Glutamatergic neuron (in vitro differentiated cells): Measurements from ENCODE around the gene TNFRSF14. TPM values are rescaled to one million over a fixed set of nuclear protein-coding genes. Genes with fewer than 3 reads are reported as not detected.

Source experiments
- DNase-seq: peaks from one replicate; pipeline ENCODE4 v3.0.0; 2022
- H3K27ac Mint-ChIP-seq: one replicate; pipeline ENCODE4 v1.8.0; 2020; ENCODE audit warnings: mild to moderate bottlenecking, mixed read lengths, inconsistent platforms; ENCODE audit not compliant: unreplicated experiment
- H3K27me3 Mint-ChIP-seq: one replicate; pipeline ENCODE4 v1.8.0; 2020; ENCODE audit warnings: mild to moderate bottlenecking, moderate library complexity, mixed read lengths, inconsistent platforms; ENCODE audit not compliant: unreplicated experiment
- H3K36me3 Mint-ChIP-seq: one replicate; pipeline ENCODE4 v1.8.0; 2020; ENCODE audit warnings: mild to moderate bottlenecking, mixed read lengths, inconsistent platforms; ENCODE audit not compliant: unreplicated experiment
- H3K4me1 Mint-ChIP-seq: one replicate; pipeline ENCODE4 v1.8.0; 2020; ENCODE audit warnings: mild to moderate bottlenecking, low read depth, mixed read lengths, inconsistent platforms; ENCODE audit not compliant: unreplicated experiment
- H3K4me3 Mint-ChIP-seq: one replicate; pipeline ENCODE4 v1.8.0; 2020; ENCODE audit warnings: mild to moderate bottlenecking, mixed read lengths, inconsistent platforms; ENCODE audit not compliant: unreplicated experiment
- H3K9me3 Mint-ChIP-seq: one replicate; pipeline ENCODE4 v1.8.0; 2020; ENCODE audit warnings: mild to moderate bottlenecking, moderate library complexity, mixed read lengths, inconsistent platforms; ENCODE audit not compliant: unreplicated experiment
- total RNA-seq: library from RNA; stranded (reverse); fragmentation: NEBNext Ultra II Directional; extraction: Animal tissue kit (Norgen Biotek cat#: 25700); gene quantifications from one replicate; pipeline ENCODE4 v1.2.1, GENCODE V29; 2021; ENCODE audit not compliant: unreplicated experiment
- TF ChIP-seq, protein P1 (sequence below): fragments of 200-600 bp; sonication (generic); IDR thresholded peaks from one replicate; pipeline ENCODE4 v1.5.0; 2021; ENCODE audit not compliant: partially characterized antibody, unreplicated experiment

Gene TNFRSF14
- total RNA-seq, 1 donor from 2014 or later: 1.2 TPM

DNA sequence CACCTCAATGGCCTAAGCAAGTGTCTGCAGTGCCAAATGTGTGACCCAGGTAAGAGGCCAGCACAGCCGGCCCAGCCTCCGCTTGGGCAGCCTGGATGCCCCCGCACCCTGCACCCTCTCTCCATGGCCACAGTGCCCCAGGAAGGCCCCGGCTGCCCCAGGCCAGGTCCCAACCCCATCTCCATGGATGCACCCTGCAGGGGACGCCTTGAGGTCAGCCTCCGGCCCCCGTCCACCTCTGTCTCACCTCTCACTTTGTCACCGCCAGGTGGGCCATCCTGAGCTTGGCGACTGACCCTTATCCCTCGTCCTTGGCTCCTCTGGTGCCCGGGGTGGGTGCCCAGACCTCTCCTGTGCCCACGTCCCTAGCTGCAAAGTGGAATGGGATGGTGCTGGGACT, 2.2 kb downstream of the TNFRSF14 start:
- Mint-ChIP-seq H3K9me3 (peaks cover 3% of the 10 kb centered on the region), H3K27ac (no peak overlapping the region), H3K36me3 (no peaks in the 10 kb centered on the region), H3K4me1 (peaks cover 14% of the 10 kb centered on the region), H3K4me3 (no peak overlapping the region), H3K27me3 (peaks cover 9% of the 10 kb centered on the region)
- TF ChIP-seq, protein P1, sequence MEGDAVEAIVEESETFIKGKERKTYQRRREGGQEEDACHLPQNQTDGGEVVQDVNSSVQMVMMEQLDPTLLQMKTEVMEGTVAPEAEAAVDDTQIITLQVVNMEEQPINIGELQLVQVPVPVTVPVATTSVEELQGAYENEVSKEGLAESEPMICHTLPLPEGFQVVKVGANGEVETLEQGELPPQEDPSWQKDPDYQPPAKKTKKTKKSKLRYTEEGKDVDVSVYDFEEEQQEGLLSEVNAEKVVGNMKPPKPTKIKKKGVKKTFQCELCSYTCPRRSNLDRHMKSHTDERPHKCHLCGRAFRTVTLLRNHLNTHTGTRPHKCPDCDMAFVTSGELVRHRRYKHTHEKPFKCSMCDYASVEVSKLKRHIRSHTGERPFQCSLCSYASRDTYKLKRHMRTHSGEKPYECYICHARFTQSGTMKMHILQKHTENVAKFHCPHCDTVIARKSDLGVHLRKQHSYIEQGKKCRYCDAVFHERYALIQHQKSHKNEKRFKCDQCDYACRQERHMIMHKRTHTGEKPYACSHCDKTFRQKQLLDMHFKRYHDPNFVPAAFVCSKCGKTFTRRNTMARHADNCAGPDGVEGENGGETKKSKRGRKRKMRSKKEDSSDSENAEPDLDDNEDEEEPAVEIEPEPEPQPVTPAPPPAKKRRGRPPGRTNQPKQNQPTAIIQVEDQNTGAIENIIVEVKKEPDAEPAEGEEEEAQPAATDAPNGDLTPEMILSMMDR: no peak
- peak; percentile 11 for DNase-seq

DNA sequence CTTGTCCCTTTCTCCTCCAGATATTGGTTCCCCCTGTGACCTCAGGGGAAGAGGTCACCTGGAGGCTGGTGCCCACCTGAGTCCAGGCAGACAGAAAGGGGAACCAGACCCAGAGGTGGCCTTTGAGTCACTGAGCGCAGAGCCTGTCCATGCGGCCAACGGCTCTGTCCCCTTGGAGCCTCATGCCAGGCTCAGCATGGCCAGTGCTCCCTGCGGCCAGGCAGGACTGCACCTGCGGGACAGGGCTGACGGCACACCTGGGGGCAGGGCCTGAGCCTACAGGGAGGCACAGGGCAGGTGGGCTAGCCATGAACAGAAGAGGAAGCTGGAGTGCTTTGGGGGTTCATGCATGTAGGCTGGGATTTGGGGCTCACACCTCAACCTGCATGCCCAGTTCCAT, 2.7 kb downstream of the TNFRSF14 start:
- H3K4me3 Mint-ChIP-seq: no peak overlapping the region
- H3K4me1 Mint-ChIP-seq: peaks cover 11% of the 10 kb centered on the region
- peak; percentile 13 for DNase-seq
- H3K27ac Mint-ChIP-seq: no peak overlapping the region
- H3K27me3 Mint-ChIP-seq: peaks cover 6% of the 10 kb centered on the region
- H3K36me3 Mint-ChIP-seq: no peaks in the 10 kb centered on the region
- H3K9me3 Mint-ChIP-seq: peaks cover 3% of the 10 kb centered on the region
- TF ChIP-seq, protein P1: no peak

DNA sequence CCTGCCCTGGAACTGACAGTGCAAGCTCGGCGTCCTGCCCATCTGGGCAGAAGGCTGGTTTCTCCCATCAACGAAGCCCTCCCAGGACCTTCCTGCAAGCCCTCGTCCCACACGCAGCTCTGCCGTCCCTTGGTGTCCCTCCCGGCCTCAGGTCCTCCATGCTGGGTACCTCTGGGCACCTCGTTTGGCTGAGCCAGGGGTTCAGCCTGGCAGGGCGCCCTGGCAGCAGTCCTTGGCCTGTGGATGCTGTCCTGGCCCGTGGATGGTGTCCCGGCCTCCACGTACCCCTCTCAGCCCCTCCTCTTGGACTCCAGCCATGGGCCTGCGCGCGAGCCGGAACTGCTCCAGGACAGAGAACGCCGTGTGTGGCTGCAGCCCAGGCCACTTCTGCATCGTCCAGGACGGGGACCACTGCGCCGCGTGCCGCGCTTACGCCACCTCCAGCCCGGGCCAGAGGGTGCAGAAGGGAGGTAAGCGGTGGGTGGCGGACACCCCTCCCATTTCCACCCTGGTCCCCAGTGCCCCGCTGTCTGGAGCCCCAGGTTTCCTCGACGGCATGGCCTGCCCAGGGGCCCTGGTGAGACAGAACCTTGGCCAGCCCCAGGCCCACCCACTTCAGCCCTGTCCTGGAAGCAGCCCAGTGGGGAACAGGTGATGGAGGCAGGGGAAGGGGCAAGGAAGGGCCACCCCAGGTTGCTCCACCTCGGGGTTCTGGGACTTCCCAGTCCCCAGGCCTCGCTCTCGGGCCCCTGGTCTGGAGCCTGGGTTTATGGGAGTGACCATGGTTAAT, 3.5 kb downstream of the TNFRSF14 start:
- DNase-seq: peak; percentile 17
- Mint-ChIP-seq H3K4me1 (peaks cover 7% of the 10 kb centered on the region), H3K4me3 (no peak overlapping the region), H3K27ac (no peak overlapping the region), H3K27me3 (peaks cover 5% of the 10 kb centered on the region), H3K9me3 (peaks cover 3% of the 10 kb centered on the region), H3K36me3 (no peaks in the 10 kb centered on the region)
- TF ChIP-seq, protein P1: no peak

DNA sequence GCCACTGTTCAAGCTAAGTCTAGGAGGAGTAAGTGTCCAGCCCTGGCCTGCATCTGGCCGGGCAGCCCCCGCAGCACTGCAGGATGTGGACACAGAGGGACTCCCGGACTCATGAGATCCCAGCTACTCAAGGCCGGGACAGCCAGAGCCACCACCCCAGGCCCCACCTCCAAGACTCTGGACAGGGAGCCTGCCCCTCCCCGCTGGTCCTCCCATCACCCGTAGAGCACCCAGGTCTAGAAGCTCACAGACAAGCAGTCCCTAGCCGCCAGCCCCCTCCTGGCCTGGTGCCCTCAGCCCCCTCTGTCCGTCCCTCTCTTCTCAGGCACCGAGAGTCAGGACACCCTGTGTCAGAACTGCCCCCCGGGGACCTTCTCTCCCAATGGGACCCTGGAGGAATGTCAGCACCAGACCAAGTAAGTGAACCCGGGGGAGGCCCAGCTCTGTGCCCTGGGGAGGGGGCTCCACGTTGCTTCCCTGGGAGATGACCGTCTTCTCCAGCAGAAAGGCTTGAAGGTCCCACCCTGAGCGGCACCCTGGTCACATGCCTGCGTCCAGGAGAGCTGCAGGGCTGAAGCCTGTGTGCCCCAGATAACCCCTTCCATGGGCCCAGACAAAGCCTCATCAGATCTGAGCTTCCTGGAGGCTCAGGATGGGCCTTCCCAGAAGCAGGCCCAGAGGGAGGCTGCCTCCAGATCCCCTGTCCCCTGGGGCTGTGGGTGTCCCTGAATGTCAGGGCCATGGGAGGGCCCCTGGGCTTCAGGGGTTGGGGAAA, 4.3 kb downstream of the TNFRSF14 start:
- peaks cover 3% of the 10 kb centered on the region for H3K9me3 Mint-ChIP-seq
- H3K4me1 Mint-ChIP-seq: peaks cover 7% of the 10 kb centered on the region
- no peaks in the 10 kb centered on the region for H3K36me3 Mint-ChIP-seq
- H3K27me3 Mint-ChIP-seq: peaks cover 4% of the 10 kb centered on the region
- DNase-seq: no peak
- TF ChIP-seq, protein P1: no peak
- no peak overlapping the region for H3K4me3 Mint-ChIP-seq
- H3K27ac Mint-ChIP-seq: no peak overlapping the region

DNA sequence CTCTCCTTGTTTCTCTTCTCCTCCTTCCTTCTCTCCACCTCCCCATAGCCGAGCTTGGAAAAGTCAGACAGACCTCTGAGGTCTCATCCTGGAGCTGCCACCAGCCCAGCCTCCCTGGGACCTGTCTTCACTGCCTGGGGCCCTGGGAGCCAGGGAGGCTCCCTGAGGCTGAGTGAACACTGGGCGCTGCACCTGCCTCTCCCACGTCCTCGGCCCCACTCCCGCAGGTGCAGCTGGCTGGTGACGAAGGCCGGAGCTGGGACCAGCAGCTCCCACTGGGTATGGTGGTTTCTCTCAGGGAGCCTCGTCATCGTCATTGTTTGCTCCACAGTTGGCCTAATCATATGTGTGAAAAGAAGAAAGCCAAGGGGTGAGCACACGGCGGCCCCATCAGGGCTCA, 5.3 kb downstream of the TNFRSF14 start:
- no peak overlapping the region for H3K27ac Mint-ChIP-seq
- TF ChIP-seq, protein P1: no peak
- H3K4me3 Mint-ChIP-seq: no peak overlapping the region
- H3K36me3 Mint-ChIP-seq: no peaks in the 10 kb centered on the region
- H3K4me1 Mint-ChIP-seq: peaks cover 4% of the 10 kb centered on the region
- H3K9me3 Mint-ChIP-seq: peaks cover 3% of the 10 kb centered on the region
- H3K27me3 Mint-ChIP-seq: peaks cover 4% of the 10 kb centered on the region
- DNase-seq: no peak
